SK-N-MC (cell line): ENCODE results near the gene CCDC30.

ENCODE experiments used
- EZH2 ChIP-seq: fragments of 200-600 bp; sonication (generic); IDR thresholded peaks from one replicate; pipeline ENCODE4 v1.6.1; 2017; ENCODE audit warnings: antibody characterized with exemption
- POLR2AphosphoS5 ChIP-seq: IDR thresholded peaks from 2 replicates; pipeline ENCODE4 v1.6.1; 2012; ENCODE audit warnings: mild to moderate bottlenecking, low read depth, low read length, borderline replicate concordance

GRCh38 chr1:42469727-42470126 is 6.6 kb downstream of the CCDC30 start:
- no peak for TF ChIP-seq POLR2AphosphoS5
- TF ChIP-seq EZH2: no peak
